Endothelial cell of umbilical vein (primary cell): ENCODE results near the gene PGP. TPM values are rescaled to one million over a fixed set of nuclear protein-coding genes. Genes with fewer than 3 reads are reported as not detected.

ENCODE experiments used
- BruUV-seq: library from RNA; stranded (reverse); fragments of 400-500 nt; replicated peaks from 2 replicates; lab custom pipeline; 2021; lab: Mats Ljungman, UMichigan
- CTCF ChIA-PET: fragments of 300-600, 350-600 bp; sonication (Branson Sonifier 250); formaldehyde crosslinking; loops from one replicate; lab custom pipeline; 2021; ENCODE audit warnings: antibody characterized with exemption, inconsistent platforms; lab: Charles Lee
- POLR2A ChIA-PET: fragments of 300-600, 350-600 bp; sonication (Branson Sonifier 250); formaldehyde crosslinking; loops from one replicate; lab custom pipeline; 2021; ENCODE audit warnings: antibody characterized with exemption, inconsistent platforms; lab: Charles Lee
- DNase-seq: peaks from one replicate; pipeline ENCODE4 v3.0.0-alpha.2; 2011; ENCODE audit warnings: low read depth, low spot score
- FAIRE-seq: peaks from 2 replicates; lab custom pipeline; 2011; peaks lifted over from hg19 to GRCh38; lab: Jason Lieb, UNC
- H2AFZ ChIP-seq: 2 replicates; pipeline ENCODE4 v1.6.0; 2012; ENCODE audit warnings: low read depth, low read length, control low read depth, inconsistent platforms
- H3K27ac ChIP-seq: 2 replicates; pipeline ENCODE4 v1.5.1; 2011; ENCODE audit warnings: low read depth, mild to moderate bottlenecking, control low read depth, low read length, moderate library complexity; ENCODE audit not compliant: insufficient read depth
- H3K27me3 ChIP-seq, 2 experiments: 2 replicates each; pipeline versions ENCODE4 v1.6.0 to v1.6.1; 2011; ENCODE audit warnings: low read length in 2 of 2, mixed read lengths in 1 of 2; ENCODE audit not compliant: control insufficient read depth in 2 of 2, insufficient read depth in 2 of 2
- H3K36me3 ChIP-seq, 2 experiments: 2 replicates in 1 of 2; 3 replicates in 1 of 2; pipeline ENCODE4 v1.5.1; 2011; ENCODE audit warnings: low read length in 2 of 2, mild to moderate bottlenecking in 1 of 2, moderate library complexity in 1 of 2; ENCODE audit not compliant: control insufficient read depth in 2 of 2, insufficient read depth in 2 of 2; ENCODE audit errors: extremely low read depth in 1 of 2
- H3K4me1 ChIP-seq: 3 replicates; pipeline ENCODE4 v1.5.1; 2011; ENCODE audit warnings: mild to moderate bottlenecking, low read length; ENCODE audit not compliant: control insufficient read depth, insufficient read depth; ENCODE audit errors: extremely low read depth
- H3K4me2 ChIP-seq: 2 replicates; pipeline ENCODE4 v1.6.1; 2011; ENCODE audit warnings: low read length, control low read depth, mixed read lengths; ENCODE audit not compliant: insufficient read depth
- H3K4me3 ChIP-seq, 3 experiments: fragments of 200-600 bp in 1 of 3; sonication (generic), shearing (Covaris generic) in 1 of 3; replicated peaks in 1 of 3; 2 replicates each; pipeline ENCODE4 v1.5.1; 2011 to 2016; ENCODE audit warnings: control low read depth in 3 of 3, low read length in 3 of 3, mild to moderate bottlenecking in 2 of 3, inconsistent platforms in 1 of 3, low read depth in 1 of 3, moderate library complexity in 1 of 3; ENCODE audit not compliant: insufficient read depth in 1 of 3
- H3K79me2 ChIP-seq: 2 replicates; pipeline ENCODE4 v1.6.0; 2012; ENCODE audit warnings: low read length, inconsistent platforms; ENCODE audit not compliant: control insufficient read depth, insufficient read depth
- H3K9ac ChIP-seq: replicated peaks from 2 replicates; pipeline ENCODE3; 2011; ENCODE audit warnings: low read length, control low read depth; ENCODE audit not compliant: insufficient read depth; ENCODE audit errors: extremely low read depth
- H3K9me1 ChIP-seq: replicated peaks from 3 replicates; pipeline ENCODE4 v1.6.0; 2011; ENCODE audit warnings: mild to moderate bottlenecking, low read length; ENCODE audit not compliant: control insufficient read depth, insufficient read depth; ENCODE audit errors: extremely low read depth
- H3K9me3 ChIP-seq: replicated peaks from 2 replicates; pipeline ENCODE4 v1.5.1; 2012; ENCODE audit warnings: low read length, inconsistent platforms; ENCODE audit not compliant: control insufficient read depth, insufficient read depth
- H4K20me1 ChIP-seq: replicated peaks from 2 replicates; pipeline ENCODE3; 2011; ENCODE audit warnings: mild to moderate bottlenecking, low read length; ENCODE audit not compliant: control insufficient read depth, insufficient read depth; ENCODE audit errors: extremely low read depth
- CTCF ChIP-seq, 2 donors: IDR thresholded peaks; 1 replicate in 1 of 2; 2 replicates in 1 of 2; pipeline ENCODE4 v1.5.1; 2011; ENCODE audit warnings: low read length in 2 of 2, mild to moderate bottlenecking in 2 of 2, moderate library complexity in 2 of 2, control low read depth in 1 of 2, inconsistent platforms in 1 of 2, low read depth in 1 of 2; ENCODE audit not compliant: insufficient read depth in 1 of 2; ENCODE audit errors: extremely low read depth in 1 of 2
- EZH2 ChIP-seq: IDR thresholded peaks from 2 replicates; pipeline ENCODE4 v1.6.1; 2012; ENCODE audit warnings: borderline replicate concordance, low read depth, mild to moderate bottlenecking, moderate library complexity, low read length, inconsistent platforms; ENCODE audit not compliant: severe bottlenecking
- FOS ChIP-seq: IDR thresholded peaks from 2 replicates; pipeline ENCODE4 v1.6.1; 2011; ENCODE audit warnings: mild to moderate bottlenecking, low read length, moderate library complexity, borderline replicate concordance; ENCODE audit not compliant: insufficient read depth
- GATA2 ChIP-seq: IDR thresholded peaks from 2 replicates; pipeline ENCODE4 v1.7.0; 2011; ENCODE audit warnings: low read depth, mild to moderate bottlenecking, moderate library complexity, mixed read lengths, low read length; ENCODE audit not compliant: insufficient read length, insufficient read depth
- JUN ChIP-seq: IDR thresholded peaks from 2 replicates; pipeline ENCODE4 v1.6.1; 2011; ENCODE audit warnings: borderline replicate concordance, low read depth; ENCODE audit not compliant: insufficient read length, insufficient read depth
- MAX ChIP-seq: IDR thresholded peaks from 2 replicates; pipeline ENCODE4 v1.6.1; 2011; ENCODE audit not compliant: insufficient read depth, insufficient read length
- MYC ChIP-seq: IDR thresholded peaks from one replicate; pipeline ENCODE4 v1.6.1; 2011; ENCODE audit warnings: mild to moderate bottlenecking, low read depth, low read length
- POLR2A ChIP-seq: IDR thresholded peaks from 2 replicates; pipeline ENCODE4 v1.6.1; 2012; ENCODE audit warnings: low read depth, mild to moderate bottlenecking, control low read depth, low read length
- POLR2AphosphoS5 ChIP-seq: IDR thresholded peaks from 2 replicates; pipeline ENCODE4 v1.6.1; 2012; ENCODE audit warnings: low read depth, mild to moderate bottlenecking, control low read depth, low read length, moderate library complexity; ENCODE audit not compliant: insufficient read depth
- dilution Hi-C: fragments of 300-500 bp; cut with MboI; formaldehyde crosslinking; loops from one replicate; pipeline ENCODE4 v1.15.0; 2019; ENCODE audit warnings: low sequenced_read_pairs; ENCODE audit not compliant: extremely low pct_ligation_motif_present
- intact Hi-C: fragments of 100-400 bp; cut with micrococcal nuclease; formaldehyde crosslinking; loops from one replicate; pipeline ENCODE4 v1.10.0; 2022
- polyA plus RNA-seq, 4 experiments: library from polyadenylated mRNA; depleted of rRNA in 3 of 4; stranded (reverse) in 3 of 4; unstranded in 1 of 4; fragments of >200 nt; gene quantifications; 2 replicates each; pipeline versions ENCODE4 v1.2.1 to v1.2.3, GENCODE V29; 2011 to 2012; ENCODE audit warnings: missing spikeins in 1 of 4
- total RNA-seq: library from RNA; stranded (reverse); gene quantifications from 2 replicates; pipeline ENCODE4 v1.2.3, GENCODE V29; 2021

PGP gene
- total and polyA plus RNA-seq, 2 donors (not counting 3 experiments of a cell fraction or from before 2014, with no cell fraction given) = 28.5 to 29.6 TPM

GRCh38 chr16:2190002-2190658, 24.5 kb downstream of the PGP start:
- CTCF ChIA-PET = no interaction called here
- intact Hi-C loops (no loop called here), dilution Hi-C loops (no loop called here)
- no peak overlapping the region for H2AFZ ChIP-seq
- BruUV-seq = no TSS peak
- H3K27ac ChIP-seq = no peak overlapping the region
- H3K36me3 ChIP-seq = no peaks in the 10 kb centered on the region
- no peak overlapping the region for H3K4me2 ChIP-seq
- no peak overlapping the region for H3K4me3 ChIP-seq
- no peak for FAIRE-seq
- POLR2A ChIA-PET = no interaction called here
- H3K9me3 ChIP-seq = no peaks in the 10 kb centered on the region
- H3K9me1 ChIP-seq = no peaks in the 10 kb centered on the region
- H3K79me2 ChIP-seq = no peaks in the 10 kb centered on the region
- H3K27me3 ChIP-seq = peaks cover 5 to 7% of the 10 kb centered on the region in 2 experiments
- DNase-seq = no peak
- no peak for TF ChIP-seq MYC
- TF ChIP-seq MAX = no peak
- TF ChIP-seq POLR2AphosphoS5 = no peak
- TF ChIP-seq EZH2 = no peak
- TF ChIP-seq GATA2 = no peak
- no peak for TF ChIP-seq FOS
- no peak for TF ChIP-seq CTCF (IDR thresholded peaks at IDR 0.05; ENCODE audit: extremely low read depth in 1 of 2, insufficient read depth in 1 of 2, low read depth in 1 of 2, low read length in 2 of 2)
- no peak for TF ChIP-seq POLR2A
- no peak for TF ChIP-seq JUN
- no peaks in the 10 kb centered on the region for H3K4me1 ChIP-seq
- H3K9ac ChIP-seq = no peak overlapping the region
- no peaks in the 10 kb centered on the region for H4K20me1 ChIP-seq
